GM19025 (cell line): Measurements from ENCODE around the gene AIFM3.
A peak's percentile ranks its signal among the peaks of the same experiment; 100 is the strongest.
"Not testable (repeated sequence)": the region's sequence is repeated elsewhere in the genome, so short reads cannot be mapped to it uniquely, and the experiment has no call there.

Experiments used
- ATAC-seq: cut with Tn5 transposase; IDR thresholded peaks from one replicate; pipeline ENCODE4 v1.9.1; 2021; ENCODE audit warnings: mild to moderate bottlenecking, low read depth, moderate library complexity; ENCODE audit not compliant: unreplicated experiment

AIFM3 gene

GRCh38 chr22:21000207-21000986 is 33.3 kb downstream of the AIFM3 start:
- ATAC-seq: no peak

GRCh38 chr22:21000987-21001600 is 34.0 kb downstream of the AIFM3 start:
- no peak for ATAC-seq

GRCh38 chr22:21001601-21002325 is 34.7 kb downstream of the AIFM3 start, which contains the start of gene THAP7:
TSS of gene THAP7 (minus strand) at chr22:21002118. CDS start at chr22:21001911, 207 bp downstream.
- peak; percentile 78 for ATAC-seq

- no peak for ATAC-seq
These were observed 36.7 kb downstream of the AIFM3 start for GRCh38 chr22:21003782-21004181.

- ATAC-seq: not testable (repeated sequence)
These were observed 42.2 kb downstream of the AIFM3 start for GRCh38 chr22:21009208-21009607.

GRCh38 chr22:21009638-21010425 is 42.8 kb downstream of the AIFM3 start:
- no peak for ATAC-seq

- no peak for ATAC-seq
These were observed 43.5 kb downstream of the AIFM3 start for GRCh38 chr22:21010426-21011113.

- ATAC-seq: no peak
These were observed 45.7 kb downstream of the AIFM3 start for GRCh38 chr22:21012446-21013407.

- ATAC-seq: peak; percentile 21
These were observed 46.7 kb downstream of the AIFM3 start for GRCh38 chr22:21013657-21014201.

GRCh38 chr22:21014202-21014725 is 47.2 kb downstream of the AIFM3 start:
- peak; percentile 88 for ATAC-seq

- no peak for ATAC-seq
These were observed 47.8 kb downstream of the AIFM3 start, which contains the start of gene P2RX6 for GRCh38 chr22:21014726-21015465. TSS of gene P2RX6 (plus strand) at chr22:21015165. CDS start at chr22:21015175, 10 bp downstream.

GRCh38 chr22:21015466-21016006 is 48.5 kb downstream of the AIFM3 start:
- no peak for ATAC-seq

- no peak for ATAC-seq
These were observed 49.8 kb downstream of the AIFM3 start for GRCh38 chr22:21016644-21017420.

- ATAC-seq: no peak
These were observed 51.3 kb downstream of the AIFM3 start for GRCh38 chr22:21018314-21018713.

GRCh38 chr22:21020802-21021429 is 53.9 kb downstream of the AIFM3 start:
- ATAC-seq: no peak

GRCh38 chr22:21022507-21022906 is 55.5 kb downstream of the AIFM3 start:
- no peak for ATAC-seq
